ENCODE results near the gene LCA5L. TPM values are rescaled to one million over a fixed set of nuclear protein-coding genes. Genes with fewer than 3 reads are reported as not detected.

Gene LCA5L
- total RNA-seq, 1 donor from 2014 or later: 3.0 TPM

DNA sequence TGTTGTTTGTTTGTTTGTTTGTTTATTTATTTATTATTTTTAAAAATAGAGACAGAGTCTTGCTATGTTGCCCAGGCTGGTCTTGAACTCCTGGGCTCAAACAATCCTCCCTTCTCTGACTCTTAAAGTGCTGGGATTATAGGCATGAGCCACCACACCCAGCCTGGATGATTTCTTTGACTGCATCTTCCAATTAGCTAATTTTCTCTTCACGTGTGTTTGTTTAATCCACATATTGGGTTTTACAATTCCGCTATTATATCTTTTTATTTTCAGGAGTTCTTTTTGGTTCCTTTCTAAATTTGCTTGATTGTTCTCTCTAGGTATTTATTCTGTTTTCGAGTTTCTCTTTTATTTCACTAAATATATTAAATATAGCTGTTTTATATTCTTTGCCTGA is 26.0 kb upstream of the LCA5L start:
- intact Hi-C loops (cut with DNase I): no loop called here
- DNase-seq (no peak), ATAC-seq (no peak)
- no peaks in the 10 kb centered on the region for H3K27me3 ChIP-seq (ENCODE audit: low read depth)
- no peaks in the 10 kb centered on the region for H3K9me3 ChIP-seq
- no peak for TF ChIP-seq CTCF (IDR thresholded peaks at IDR 0.05)
- H3K36me3 ChIP-seq: no peaks in the 10 kb centered on the region
- no peaks in the 10 kb centered on the region for H3K4me1 ChIP-seq
- no peak overlapping the region for H3K27ac ChIP-seq
- no peak overlapping the region for H3K4me3 ChIP-seq

DNA sequence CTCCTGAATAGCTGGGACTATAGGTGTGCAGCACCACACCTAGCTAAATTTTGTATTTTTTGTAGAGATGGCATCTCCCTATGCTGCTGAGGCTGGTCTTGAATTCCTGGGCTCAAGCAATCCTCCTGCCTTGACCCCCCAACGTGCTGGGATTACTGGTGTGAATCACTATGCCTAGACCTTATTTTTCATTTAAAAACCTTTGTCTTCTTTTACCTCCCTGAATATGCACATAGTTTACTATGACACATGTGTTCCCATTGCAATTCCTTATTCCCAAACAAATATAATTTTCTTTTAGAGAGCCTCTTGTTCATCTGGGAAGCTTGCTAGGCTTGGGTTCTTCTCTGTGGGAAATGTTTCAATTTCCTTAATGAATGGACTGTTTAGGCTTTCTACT is 23.0 kb upstream of the LCA5L start:
- no peak for TF ChIP-seq CTCF (IDR thresholded peaks at IDR 0.05)
- no peaks in the 10 kb centered on the region for H3K9me3 ChIP-seq
- H3K4me3 ChIP-seq: no peak overlapping the region
- intact Hi-C loops (cut with DNase I): no loop called here
- no peaks in the 10 kb centered on the region for H3K36me3 ChIP-seq
- DNase-seq (no peak), ATAC-seq (no peak)
- H3K4me1 ChIP-seq: no peaks in the 10 kb centered on the region
- no peaks in the 10 kb centered on the region for H3K27me3 ChIP-seq (ENCODE audit: low read depth)
- H3K27ac ChIP-seq: no peak overlapping the region

DNA sequence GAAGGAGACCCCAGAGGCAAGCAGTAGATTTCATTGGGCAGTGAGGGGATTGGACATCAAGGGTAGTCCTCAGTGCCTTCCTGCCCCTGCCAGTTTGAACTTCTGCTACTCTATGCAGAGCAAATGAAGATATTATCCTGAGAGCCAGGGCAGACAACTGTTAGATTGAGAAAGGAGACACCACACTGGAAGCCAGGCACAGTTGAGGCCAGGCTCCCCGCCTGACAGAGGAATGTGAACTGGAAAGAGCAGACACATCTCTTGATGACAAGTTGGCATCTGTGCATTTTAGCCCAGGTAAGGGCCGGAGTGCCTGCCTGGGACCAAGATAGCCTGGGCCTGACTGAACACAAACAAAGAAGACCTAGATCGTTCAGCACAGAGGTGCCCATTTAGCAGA is 22.2 kb upstream of the LCA5L start:
- Histone ChIP-seq H3K4me1 (no peaks in the 10 kb centered on the region), H3K27ac (no peak overlapping the region), H3K9me3 (no peaks in the 10 kb centered on the region), H3K27me3 (ENCODE audit: low read depth) (no peaks in the 10 kb centered on the region), H3K36me3 (no peaks in the 10 kb centered on the region), H3K4me3 (no peak overlapping the region)
- ATAC-seq: no peak
- intact Hi-C loops (cut with DNase I): no loop called here
- no peak for TF ChIP-seq CTCF (IDR thresholded peaks at IDR 0.05)
- DNase-seq: no peak

DNA sequence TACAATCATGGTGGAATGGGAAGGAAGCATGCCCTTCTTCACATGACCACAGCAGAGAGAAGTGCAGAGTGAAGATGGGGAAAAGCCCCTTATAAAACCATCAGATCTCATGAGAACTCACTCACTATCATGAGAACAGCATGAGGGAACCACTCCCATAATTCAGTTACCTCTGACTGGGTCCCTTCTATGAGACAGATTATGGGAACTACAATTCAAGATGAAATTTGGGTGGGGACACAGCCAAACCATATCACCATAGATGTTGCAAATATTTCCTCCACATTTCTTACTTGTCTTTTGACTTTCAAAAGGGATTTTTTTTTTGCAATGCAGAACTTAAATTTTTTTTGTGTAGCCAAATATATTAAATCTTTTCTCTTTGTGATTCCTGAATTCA is 21.0 kb upstream of the LCA5L start:
- no peak for TF ChIP-seq CTCF (IDR thresholded peaks at IDR 0.05)
- no peaks in the 10 kb centered on the region for H3K36me3 ChIP-seq
- no peaks in the 10 kb centered on the region for H3K9me3 ChIP-seq
- H3K27me3 ChIP-seq (ENCODE audit: low read depth): no peaks in the 10 kb centered on the region
- no peak overlapping the region for H3K27ac ChIP-seq
- no peak overlapping the region for H3K4me3 ChIP-seq
- no peak for ATAC-seq
- intact Hi-C loops (cut with DNase I): no loop called here
- no peaks in the 10 kb centered on the region for H3K4me1 ChIP-seq
- DNase-seq: no peak

DNA sequence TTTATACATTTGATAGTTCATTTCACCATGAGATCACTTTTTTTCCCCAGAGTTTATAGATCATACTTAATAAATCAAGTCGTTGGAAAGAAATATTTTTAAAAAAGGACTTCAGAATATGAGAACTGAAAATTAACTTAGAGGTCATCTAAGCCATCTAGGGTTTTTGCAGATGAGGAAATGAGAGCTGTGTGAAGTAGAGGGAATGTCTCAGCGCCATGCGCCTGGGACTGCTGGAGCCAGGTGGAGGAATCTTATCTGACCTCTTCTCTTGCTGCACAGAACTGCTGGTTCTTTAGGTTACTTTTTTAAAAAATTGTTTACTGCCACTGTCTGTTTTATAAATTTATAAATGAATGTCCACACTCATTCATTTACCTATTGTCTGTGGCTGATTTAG is 17.7 kb upstream of the LCA5L start:
- no peaks in the 10 kb centered on the region for H3K4me1 ChIP-seq
- H3K9me3 ChIP-seq: no peaks in the 10 kb centered on the region
- H3K4me3 ChIP-seq: no peak overlapping the region
- intact Hi-C loops (cut with DNase I): no loop called here
- H3K27ac ChIP-seq: no peak overlapping the region
- no peak for ATAC-seq
- H3K36me3 ChIP-seq: no peaks in the 10 kb centered on the region
- no peak for DNase-seq
- TF ChIP-seq CTCF (IDR thresholded peaks at IDR 0.05): no peak
- H3K27me3 ChIP-seq (ENCODE audit: low read depth): no peaks in the 10 kb centered on the region

DNA sequence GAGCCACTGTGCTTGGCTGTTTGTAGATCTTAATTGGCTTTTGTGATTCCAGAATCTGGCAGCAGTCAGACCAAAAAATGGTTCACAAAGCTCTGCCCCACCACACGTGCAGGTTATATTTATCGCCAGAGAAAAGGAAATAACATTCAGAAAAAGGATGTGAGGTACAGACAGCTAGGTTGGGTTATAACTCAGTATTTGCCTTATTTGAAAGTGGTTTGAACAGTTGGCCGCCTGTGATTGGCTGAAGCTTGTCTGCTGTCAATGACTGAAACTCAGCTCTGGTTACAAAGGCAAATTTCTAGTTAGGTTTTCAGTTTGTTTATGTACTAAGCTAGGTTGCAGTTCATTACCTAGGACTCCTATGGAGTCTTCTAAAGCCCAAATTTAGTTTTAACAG is 15.8 kb upstream of the LCA5L start:
- DNase-seq (no peak), ATAC-seq (no peak)
- intact Hi-C loops (cut with DNase I): no loop called here
- H3K27me3 ChIP-seq (ENCODE audit: low read depth): no peaks in the 10 kb centered on the region
- TF ChIP-seq CTCF (IDR thresholded peaks at IDR 0.05): no peak
- H3K4me1 ChIP-seq: no peaks in the 10 kb centered on the region
- H3K9me3 ChIP-seq: no peaks in the 10 kb centered on the region
- no peaks in the 10 kb centered on the region for H3K36me3 ChIP-seq
- no peak overlapping the region for H3K27ac ChIP-seq
- H3K4me3 ChIP-seq: no peak overlapping the region

Data from lower lobe of right lung (tissue), 2 donors.